HG03175 (cell line): ENCODE measurements around the gene OR2T1.
"Not testable (repeated sequence)": the region's sequence is repeated elsewhere in the genome, so short reads cannot be mapped to it uniquely, and the experiment has no call there.

Source experiments
- ATAC-seq: cut with Tn5 transposase; IDR thresholded peaks from one replicate; pipeline ENCODE4 v1.9.1; 2021; ENCODE audit warnings: mild to moderate bottlenecking, moderate library complexity; ENCODE audit not compliant: unreplicated experiment

OR2T1 gene

GRCh38 chr1:248433811-248434415, 31.1 kb downstream of the OR2T1 start:
- ATAC-seq = not testable (repeated sequence)

- ATAC-seq = not testable (repeated sequence)
Observed at GRCh38 chr1:248434913-248435312, 32.1 kb downstream of the OR2T1 start.

GRCh38 chr1:248436303-248436702, 33.5 kb downstream of the OR2T1 start:
- ATAC-seq = peak; percentile 54

GRCh38 chr1:248438668-248439067, 35.8 kb downstream of the OR2T1 start:
- ATAC-seq = not testable (repeated sequence)

GRCh38 chr1:248439283-248439682, 36.4 kb downstream of the OR2T1 start:
- not testable (repeated sequence) for ATAC-seq

GRCh38 chr1:248442500-248443277, 39.8 kb downstream of the OR2T1 start:
- ATAC-seq = not testable (repeated sequence)

GRCh38 chr1:248444603-248445002, 41.8 kb downstream of the OR2T1 start:
- not testable (repeated sequence) for ATAC-seq

GRCh38 chr1:248445399-248445798, 42.6 kb downstream of the OR2T1 start, which contains the start of gene OR2T2:
Gene OR2T2, plus strand, starts transcription at chr1:248445637. Its CDS starts 7,161 bp downstream, at chr1:248452798.
- ATAC-seq = not testable (repeated sequence)

- ATAC-seq = peak; percentile 44
Observed at GRCh38 chr1:248448409-248449074, 45.7 kb downstream of the OR2T1 start.

GRCh38 chr1:248449821-248450465, 47.1 kb downstream of the OR2T1 start:
- ATAC-seq = not testable (repeated sequence)

- peak; percentile 72 for ATAC-seq
Observed at GRCh38 chr1:248450466-248451145, 47.8 kb downstream of the OR2T1 start.

GRCh38 chr1:248453619-248454018, 50.8 kb downstream of the OR2T1 start:
- ATAC-seq = not testable (repeated sequence)

- ATAC-seq = not testable (repeated sequence)
Observed at GRCh38 chr1:248455045-248455444, 52.2 kb downstream of the OR2T1 start.

- not testable (repeated sequence) for ATAC-seq
Observed at GRCh38 chr1:248456635-248457034, 53.8 kb downstream of the OR2T1 start.
